CD4-positive, CD25-positive, alpha-beta regulatory T cell (primary cell): ENCODE results near the gene MYO10. TPM values are rescaled to one million over a fixed set of nuclear protein-coding genes. Genes with fewer than 3 reads are reported as not detected.

Experiments
- ATAC-seq, 2 donors: fragments of 150-1000 bp; cut with Tn5 transposase; one replicate each; pipeline ENCODE4 v1.10.0; 2021; ENCODE audit warnings: low read depth in 2 of 2, moderate number of reproducible peaks in 2 of 2, moderate library complexity in 1 of 2
- DNase-seq, 3 donors: peaks; one replicate each; pipeline versions ENCODE4 v3.0.0 to v3.0.0-alpha.2; 2012 to 2022; ENCODE audit warnings: mixed read lengths in 1 of 3
- H3K27ac ChIP-seq: one replicate; pipeline ENCODE4 v1.7.0; 2013; ENCODE audit warnings: mild to moderate bottlenecking, low read length; ENCODE audit not compliant: insufficient read depth, poor library complexity, severe bottlenecking
- H3K27me3 ChIP-seq: one replicate; pipeline ENCODE4 v1.7.0; 2013; ENCODE audit warnings: low read length; ENCODE audit not compliant: control insufficient read depth, insufficient read depth
- H3K36me3 ChIP-seq: one replicate; pipeline ENCODE4 v1.7.0; 2013; ENCODE audit warnings: mild to moderate bottlenecking, low read length, moderate library complexity; ENCODE audit not compliant: control insufficient read depth, insufficient read depth
- H3K4me1 ChIP-seq: 2 replicates; pipeline ENCODE4 v1.7.0; 2013; ENCODE audit warnings: mild to moderate bottlenecking, low read length; ENCODE audit not compliant: insufficient read depth, control insufficient read depth, poor library complexity, severe bottlenecking
- H3K4me3 ChIP-seq: one replicate; pipeline ENCODE4 v1.7.0; 2013; ENCODE audit warnings: low read depth, mild to moderate bottlenecking, low read length, moderate library complexity
- H3K9me3 ChIP-seq, 2 experiments: 1 replicate in 1 of 2; 2 replicates in 1 of 2; pipeline ENCODE4 v1.7.0; 2013; ENCODE audit warnings: low read length in 2 of 2, mild to moderate bottlenecking in 1 of 2, moderate library complexity in 1 of 2; ENCODE audit not compliant: control insufficient read depth in 2 of 2
- H3K27ac Mint-ChIP-seq, 3 donors: one replicate each; pipeline ENCODE4 v1.8.0; 2020 to 2022; ENCODE audit warnings: mild to moderate bottlenecking in 3 of 3, mixed read lengths in 3 of 3, moderate library complexity in 2 of 3
- H3K27me3 Mint-ChIP-seq: one replicate; pipeline ENCODE4 v1.8.0; 2022; ENCODE audit warnings: mild to moderate bottlenecking, mixed read lengths
- H3K36me3 Mint-ChIP-seq: one replicate; pipeline ENCODE4 v1.8.0; 2020; ENCODE audit warnings: mixed read lengths
- H3K4me1 Mint-ChIP-seq, 4 donors: one replicate each; pipeline ENCODE4 v1.8.0; 2020 to 2022; ENCODE audit warnings: mixed read lengths in 4 of 4, mild to moderate bottlenecking in 1 of 4
- H3K4me3 Mint-ChIP-seq, 4 donors: one replicate each; pipeline ENCODE4 v1.8.0; 2020 to 2022; ENCODE audit warnings: mild to moderate bottlenecking in 4 of 4, mixed read lengths in 4 of 4, moderate library complexity in 3 of 4
- H3K9me3 Mint-ChIP-seq, 7 donors: one replicate each; pipeline ENCODE4 v1.8.0; 2020 to 2022; ENCODE audit warnings: mixed read lengths in 7 of 7, mild to moderate bottlenecking in 3 of 7, moderate library complexity in 2 of 7
- polyA plus RNA-seq, 4 donors: library from polyadenylated mRNA; unstranded; fragments of 300-500 nt; fragmentation: Illumina TruSeq; gene quantifications; one replicate each; pipeline ENCODE4 v1.2.3, GENCODE V29; 2021
- total RNA-seq: library from RNA; stranded (reverse); gene quantifications from one replicate; pipeline ENCODE4 v1.2.3, GENCODE V29; 2022

MYO10 gene
- total and polyA plus RNA-seq, 5 donors from 2014 or later = 0.01 to 0.05 (median 0.02) TPM; not detected in 1

DNA sequence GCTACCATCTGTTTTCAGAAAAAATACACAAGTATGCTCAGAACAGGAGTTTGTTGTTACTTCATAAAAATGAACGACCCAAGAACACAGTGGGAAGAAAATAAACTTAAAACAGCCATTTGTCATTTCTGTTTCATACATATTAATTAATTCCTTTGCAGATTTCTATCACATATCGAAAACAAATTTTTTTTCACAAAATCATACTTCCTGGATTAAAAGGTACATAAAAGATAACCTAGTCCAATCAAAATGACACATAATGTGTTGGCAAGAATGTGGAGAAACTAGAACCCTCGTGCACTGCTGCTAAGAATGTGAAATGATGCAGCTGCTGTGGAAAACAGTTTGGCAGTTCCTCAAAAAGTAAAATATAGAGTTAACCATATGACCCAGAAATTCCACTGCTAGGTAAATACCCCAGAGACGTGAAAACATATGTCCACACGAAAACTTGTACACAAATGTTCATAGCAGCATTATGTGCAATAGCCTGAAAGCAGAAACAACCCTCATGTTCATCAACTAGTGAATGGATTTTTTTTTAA is 46.0 kb downstream of the MYO10 start:
- Mint-ChIP-seq H3K36me3 (no peaks in the 10 kb centered on the region), H3K9me3 (peaks cover 0 to 3% (median 0%) of the 10 kb centered on the region in 7 donors), H3K4me1 (no peaks in the 10 kb centered on the region), H3K27ac (no peak overlapping the region), H3K27me3 (no peaks in the 10 kb centered on the region), H3K4me3 (no peak overlapping the region)
- no peak for DNase-seq
- no peak overlapping the region for H3K27ac ChIP-seq
- no peak overlapping the region for H3K4me3 ChIP-seq
- no peak for ATAC-seq
- H3K27me3 ChIP-seq = peaks cover 2% of the 10 kb centered on the region
- H3K36me3 ChIP-seq = no peaks in the 10 kb centered on the region
- no peaks in the 10 kb centered on the region for H3K9me3 ChIP-seq
- no peaks in the 10 kb centered on the region for H3K4me1 ChIP-seq

DNA sequence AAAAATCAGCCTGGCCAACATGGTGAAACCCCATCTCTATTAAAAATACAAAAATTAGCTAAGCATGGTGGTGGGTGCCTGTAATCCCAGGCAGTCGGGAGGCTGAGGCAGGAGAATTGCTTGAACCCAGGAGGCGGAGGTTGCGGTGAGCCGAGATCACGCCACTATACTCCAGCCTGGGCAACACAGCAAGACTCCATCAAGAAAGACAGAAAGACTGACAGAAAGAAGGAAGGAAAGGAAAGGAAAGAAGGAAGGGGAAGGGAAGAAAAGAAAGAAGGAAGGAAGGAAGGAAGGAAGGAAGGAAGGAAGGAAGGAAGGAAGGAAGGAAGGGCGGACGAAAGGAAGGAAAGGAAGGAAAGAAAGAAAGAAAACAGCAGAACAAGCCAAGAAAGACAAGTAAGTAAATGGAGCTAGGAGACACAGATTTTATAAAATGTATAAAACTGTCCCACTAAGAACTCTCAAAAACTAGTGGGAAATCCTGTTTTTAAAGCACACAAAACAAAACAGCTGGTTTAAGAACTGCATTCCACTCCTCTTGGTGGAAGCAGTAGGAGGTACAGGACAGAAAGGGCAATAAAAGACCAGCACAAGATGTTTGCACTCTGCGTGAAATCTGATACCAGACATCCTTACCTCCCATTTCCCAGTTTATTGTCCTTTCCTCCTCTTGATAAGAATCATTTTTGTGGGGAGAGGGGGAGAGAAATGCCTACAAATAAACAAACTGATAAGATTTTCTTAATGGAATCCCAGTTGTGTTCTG is 46.7 kb downstream of the MYO10 start:
- Histone ChIP-seq H3K27me3 (peaks cover 2% of the 10 kb centered on the region), H3K9me3 (no peaks in the 10 kb centered on the region), H3K4me3 (no peak overlapping the region), H3K4me1 (no peaks in the 10 kb centered on the region), H3K36me3 (no peaks in the 10 kb centered on the region), H3K27ac (no peak overlapping the region)
- peaks cover 0 to 3% (median 0%) of the 10 kb centered on the region in 7 donors for H3K9me3 Mint-ChIP-seq
- H3K4me3 Mint-ChIP-seq = no peak overlapping the region
- no peak for ATAC-seq
- H3K36me3 Mint-ChIP-seq = no peaks in the 10 kb centered on the region
- no peak overlapping the region for H3K27ac Mint-ChIP-seq
- no peaks in the 10 kb centered on the region for H3K4me1 Mint-ChIP-seq
- H3K27me3 Mint-ChIP-seq = no peaks in the 10 kb centered on the region
- no peak for DNase-seq

DNA sequence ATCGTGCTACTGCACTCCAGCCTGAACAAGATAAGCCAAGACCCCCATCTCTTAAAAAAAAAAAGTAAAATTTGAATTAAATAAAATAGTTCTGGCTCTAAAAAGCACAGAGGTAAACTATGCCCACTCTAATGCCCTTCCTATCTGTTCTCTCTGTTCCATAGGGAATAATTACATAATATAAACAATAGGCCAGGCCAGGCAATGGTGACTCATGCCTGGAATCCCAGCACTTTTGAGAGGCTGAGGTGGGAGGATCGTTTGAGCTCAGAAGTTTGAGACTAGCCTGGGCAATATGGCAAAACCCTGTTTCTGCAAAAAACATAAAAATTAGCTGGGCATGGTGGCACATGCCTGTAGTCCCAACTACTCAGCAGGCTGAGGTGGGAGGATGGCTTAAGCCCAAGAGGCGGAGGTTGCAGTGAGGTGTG is 47.4 kb downstream of the MYO10 start:
- H3K9me3 Mint-ChIP-seq = peaks cover 0 to 3% (median 0%) of the 10 kb centered on the region in 7 donors
- no peak for DNase-seq
- H3K27ac Mint-ChIP-seq = no peak overlapping the region
- no peaks in the 10 kb centered on the region for H3K4me1 Mint-ChIP-seq
- no peaks in the 10 kb centered on the region for H3K27me3 Mint-ChIP-seq
- no peak overlapping the region for H3K4me3 ChIP-seq
- no peaks in the 10 kb centered on the region for H3K36me3 ChIP-seq
- no peaks in the 10 kb centered on the region for H3K36me3 Mint-ChIP-seq
- no peaks in the 10 kb centered on the region for H3K9me3 ChIP-seq
- no peak overlapping the region for H3K4me3 Mint-ChIP-seq
- H3K4me1 ChIP-seq = no peaks in the 10 kb centered on the region
- no peak for ATAC-seq
- peaks cover 2% of the 10 kb centered on the region for H3K27me3 ChIP-seq
- H3K27ac ChIP-seq = no peak overlapping the region

DNA sequence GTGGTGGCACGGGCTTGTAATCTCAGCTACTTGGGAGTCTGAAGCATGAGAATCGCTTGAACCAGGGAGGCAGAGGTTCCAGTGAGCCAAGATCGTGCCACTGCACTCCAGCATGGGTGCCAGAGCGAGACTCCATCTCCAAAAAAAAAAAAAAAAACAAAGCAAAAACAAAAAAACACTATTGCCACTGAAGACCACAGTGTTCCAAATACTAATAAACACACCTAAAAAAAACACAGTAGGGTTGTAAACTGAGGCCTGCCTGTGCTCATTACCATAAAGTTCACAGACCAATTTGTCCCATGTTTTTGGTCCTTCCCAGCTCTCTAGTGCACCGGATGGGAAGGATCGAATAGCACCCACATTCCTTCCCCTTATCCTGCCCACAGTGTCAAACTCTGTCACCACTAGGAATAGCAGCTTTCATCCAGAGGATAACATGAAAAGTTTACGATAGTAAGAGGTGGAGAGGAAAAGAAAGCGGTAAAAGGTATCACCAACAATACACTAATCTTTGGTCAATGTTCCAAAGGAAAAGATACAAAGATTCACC is 49.2 kb downstream of the MYO10 start:
- DNase-seq = no peak
- H3K27me3 Mint-ChIP-seq = no peaks in the 10 kb centered on the region
- Histone ChIP-seq H3K27ac (no peak overlapping the region), H3K4me3 (no peak overlapping the region), H3K4me1 (no peaks in the 10 kb centered on the region), H3K27me3 (peaks cover 2% of the 10 kb centered on the region), H3K9me3 (no peaks in the 10 kb centered on the region), H3K36me3 (no peaks in the 10 kb centered on the region)
- H3K4me1 Mint-ChIP-seq = no peaks in the 10 kb centered on the region
- H3K9me3 Mint-ChIP-seq = peaks cover 0 to 3% (median 0%) of the 10 kb centered on the region in 7 donors
- H3K27ac Mint-ChIP-seq = peak overlapping the region in 1 of 3 donors; percentile 43
- no peaks in the 10 kb centered on the region for H3K36me3 Mint-ChIP-seq
- H3K4me3 Mint-ChIP-seq = no peak overlapping the region
- ATAC-seq = no peak

DNA sequence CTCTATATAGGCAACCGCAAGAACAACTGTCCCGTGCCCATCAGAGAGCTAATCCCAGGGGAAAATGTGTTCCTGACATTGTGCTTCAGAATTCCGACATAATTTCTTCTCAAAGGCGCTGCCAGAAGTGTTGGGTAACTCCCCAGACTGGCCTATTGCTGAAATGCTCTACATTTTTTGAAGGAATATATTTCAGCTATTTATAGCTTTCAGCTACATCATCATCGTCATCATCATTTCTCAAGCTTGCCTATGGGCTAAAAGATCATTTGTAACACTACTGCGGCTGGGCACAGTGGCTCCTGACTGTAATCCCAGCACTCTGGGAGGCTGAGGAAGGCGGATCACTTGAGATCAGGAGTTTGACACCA is 49.7 kb downstream of the MYO10 start:
- no peak overlapping the region for H3K27ac Mint-ChIP-seq
- no peak for ATAC-seq
- Histone ChIP-seq H3K4me1 (no peaks in the 10 kb centered on the region), H3K27me3 (peaks cover 2% of the 10 kb centered on the region), H3K36me3 (no peaks in the 10 kb centered on the region), H3K4me3 (no peak overlapping the region), H3K9me3 (no peaks in the 10 kb centered on the region), H3K27ac (no peak overlapping the region)
- no peaks in the 10 kb centered on the region for H3K4me1 Mint-ChIP-seq
- DNase-seq = no peak
- H3K27me3 Mint-ChIP-seq = no peaks in the 10 kb centered on the region
- peaks cover 0 to 4% (median 0%) of the 10 kb centered on the region in 7 donors for H3K9me3 Mint-ChIP-seq
- no peaks in the 10 kb centered on the region for H3K36me3 Mint-ChIP-seq
- no peak overlapping the region for H3K4me3 Mint-ChIP-seq

DNA sequence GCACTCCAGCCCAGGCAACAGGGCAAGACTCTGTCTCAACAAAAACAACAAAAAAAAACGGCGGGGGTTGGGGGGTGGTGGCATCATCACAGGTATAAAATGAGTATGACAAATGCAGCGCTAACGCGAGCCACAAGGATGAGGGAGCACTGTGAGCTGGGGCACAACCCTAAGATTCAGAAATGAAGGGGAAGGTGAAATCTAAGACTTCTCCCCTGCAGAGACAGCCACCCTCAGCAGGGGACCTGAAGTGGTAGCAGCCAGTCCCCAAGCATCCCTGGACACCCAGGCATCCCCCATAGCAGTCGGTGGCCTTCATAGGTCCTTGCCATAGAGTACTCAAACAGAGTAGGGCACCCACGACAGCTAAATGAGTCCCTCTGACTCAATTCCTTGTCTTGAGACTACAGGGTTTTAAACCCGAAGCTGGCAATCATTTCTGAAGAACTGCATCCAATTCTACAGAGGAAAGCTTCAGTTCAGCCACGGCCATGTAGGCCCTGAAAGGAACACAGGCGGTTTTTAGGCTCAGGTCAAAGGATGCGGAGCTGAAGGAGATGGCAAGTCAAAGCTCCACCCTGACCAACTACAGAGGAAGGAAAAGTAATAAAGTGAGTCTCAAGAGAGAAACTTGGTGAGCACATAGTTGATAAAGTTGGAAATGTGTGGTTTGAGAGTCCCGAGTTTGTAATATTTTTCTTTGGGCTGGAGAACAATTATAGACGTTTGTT is 50.3 kb downstream of the MYO10 start:
- no peak overlapping the region for H3K27ac ChIP-seq
- H3K9me3 Mint-ChIP-seq = peaks cover 0 to 4% (median 0%) of the 10 kb centered on the region in 7 donors

DNA sequence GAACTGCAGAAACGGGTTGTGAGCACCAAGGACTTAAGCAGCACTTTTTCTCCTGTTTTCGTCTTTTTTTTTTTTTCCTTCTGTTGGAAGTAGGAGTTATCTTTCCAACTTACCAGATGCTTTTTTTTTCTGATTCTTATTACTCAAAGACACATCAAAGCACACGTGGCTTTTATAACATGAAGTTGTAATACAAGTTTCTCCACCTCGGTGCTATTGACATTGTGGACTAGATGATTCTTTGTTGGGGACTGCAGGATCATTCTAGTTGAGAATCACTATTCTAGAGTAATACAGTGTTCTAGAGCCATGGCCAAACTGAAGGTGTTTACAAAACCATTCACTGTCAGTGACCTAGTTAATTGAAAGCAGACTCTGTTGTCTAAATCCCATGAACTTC is 51.5 kb downstream of the MYO10 start:
- Histone ChIP-seq H3K27me3 (peaks cover 2% of the 10 kb centered on the region), H3K36me3 (no peaks in the 10 kb centered on the region), H3K9me3 (no peaks in the 10 kb centered on the region), H3K4me3 (no peak overlapping the region), H3K4me1 (no peaks in the 10 kb centered on the region), H3K27ac (no peak overlapping the region)
- H3K27ac Mint-ChIP-seq = no peak overlapping the region
- no peak for ATAC-seq
- H3K9me3 Mint-ChIP-seq = peaks cover 0 to 4% (median 0%) of the 10 kb centered on the region in 7 donors
- H3K4me1 Mint-ChIP-seq = no peaks in the 10 kb centered on the region
- H3K4me3 Mint-ChIP-seq = no peak overlapping the region
- H3K27me3 Mint-ChIP-seq = no peaks in the 10 kb centered on the region
- DNase-seq = no peak
- no peaks in the 10 kb centered on the region for H3K36me3 Mint-ChIP-seq

More for the DNA sequence above, 50.3 kb downstream of the MYO10 start:
- no peaks in the 10 kb centered on the region for H3K4me1 Mint-ChIP-seq
- Histone ChIP-seq H3K4me1 (no peaks in the 10 kb centered on the region), H3K36me3 (no peaks in the 10 kb centered on the region), H3K27me3 (peaks cover 2% of the 10 kb centered on the region), H3K9me3 (no peaks in the 10 kb centered on the region), H3K4me3 (no peak overlapping the region)
- H3K27me3 Mint-ChIP-seq = no peaks in the 10 kb centered on the region
- H3K36me3 Mint-ChIP-seq = no peaks in the 10 kb centered on the region
- H3K27ac Mint-ChIP-seq = no peak overlapping the region
- DNase-seq (no peak), ATAC-seq (no peak)
- H3K4me3 Mint-ChIP-seq = no peak overlapping the region
